Measurements from ENCODE around the gene ANO4.

- TF ChIP-seq CTCF (conservative IDR thresholded peaks at IDR 0.05) (no peak), ZFX (IDR thresholded peaks at IDR 0.05) (no peak)
Measured at GRCh38 chr12:101044512-101045059, 250.0 kb downstream of the ANO4 start.
